ENCODE measurements around the gene MMP3.
A peak's percentile ranks its signal among the peaks of the same experiment; 100 is the strongest.

MMP3 gene

GRCh38 chr11:102809971-102810370, 33.4 kb downstream of the MMP3 start:
- no peak overlapping the region for H2BK12ac ChIP-seq (ENCODE audit: low read length)
- no peak overlapping the region for H3K4ac ChIP-seq (ENCODE audit: low read length)
- H2BK15ac ChIP-seq (ENCODE audit: low read length) = no peak overlapping the region
- H4K8ac ChIP-seq (ENCODE audit: low read depth, low read length) = no peak overlapping the region
- no peaks in the 10 kb centered on the region for H3K9me3 ChIP-seq (replicated peaks in 1 of 2; ENCODE audit: control insufficient read depth in 2 of 2, insufficient read depth in 1 of 2, low read depth in 1 of 2, low read length in 2 of 2)
- no peak overlapping the region for H2AK5ac ChIP-seq (ENCODE audit: low read depth, low read length)
- no peaks in the 10 kb centered on the region for H3K27me3 ChIP-seq (ENCODE audit: control insufficient read depth in 3 of 3, insufficient read depth in 3 of 3, low read depth in 1 of 3, low read length in 3 of 3)
- no peaks in the 10 kb centered on the region for H3K79me1 ChIP-seq (ENCODE audit: low read depth, low read length)
- H3K9ac ChIP-seq (ENCODE audit: low read depth, low read length, poor library complexity) = no peak overlapping the region
- no peak overlapping the region for H2AFZ ChIP-seq (ENCODE audit: low read length)
- no CpG with 5 or more reads among the region's 2 CpGs for WGBS, 2 donors (ENCODE audit: extremely low coverage in 2 of 2, insufficient read length in 2 of 2, insufficient replicate concordance in 1 of 2)
- H3K14ac ChIP-seq (ENCODE audit: low read length) = no peak overlapping the region
- H3K36me3 ChIP-seq (replicated peaks in 1 of 2; ENCODE audit: control insufficient read depth in 2 of 2, insufficient read depth in 2 of 2, low read length in 2 of 2) = no peaks in the 10 kb centered on the region
- H3K27ac ChIP-seq (replicated peaks; ENCODE audit: low read length) = no peak overlapping the region
- H4K91ac ChIP-seq (ENCODE audit: low read depth, low read length, poor library complexity) = no peak overlapping the region
- no peaks in the 10 kb centered on the region for H3K4me1 ChIP-seq (ENCODE audit: control insufficient read depth in 2 of 2, insufficient read depth in 1 of 2, low read depth in 1 of 2, low read length in 2 of 2)
- no peak for DNase-seq (ENCODE audit: low spot score)
- no peak overlapping the region for H3K4me2 ChIP-seq (ENCODE audit: insufficient read depth, low read length, poor library complexity, severe bottlenecking)
- H3K23ac ChIP-seq (ENCODE audit: low read depth, low read length, poor library complexity) = no peak overlapping the region
- no peak overlapping the region for H3K4me3 ChIP-seq (ENCODE audit: low read length in 2 of 2)
- H2BK5ac ChIP-seq (ENCODE audit: low read length) = no peak overlapping the region
- no peak overlapping the region for H2BK120ac ChIP-seq (ENCODE audit: low read depth, low read length)
- H3K18ac ChIP-seq (ENCODE audit: low read length) = no peak overlapping the region

GRCh38 chr11:102807921-102808320, 35.5 kb downstream of the MMP3 start:
- no peak overlapping the region for H3K9ac ChIP-seq (ENCODE audit: low read depth, low read length, poor library complexity)
- no peak overlapping the region for H2AK5ac ChIP-seq (ENCODE audit: low read depth, low read length)
- H3K79me1 ChIP-seq (ENCODE audit: low read depth, low read length) = no peaks in the 10 kb centered on the region
- no peak overlapping the region for H2BK15ac ChIP-seq (ENCODE audit: low read length)
- DNase-seq (ENCODE audit: low spot score) = no peak
- no peaks in the 10 kb centered on the region for H3K36me3 ChIP-seq (replicated peaks in 1 of 2; ENCODE audit: control insufficient read depth in 2 of 2, insufficient read depth in 2 of 2, low read length in 2 of 2)
- H3K18ac ChIP-seq (ENCODE audit: low read length) = no peak overlapping the region
- no peaks in the 10 kb centered on the region for H3K9me3 ChIP-seq (replicated peaks in 1 of 2; ENCODE audit: control insufficient read depth in 2 of 2, insufficient read depth in 1 of 2, low read depth in 1 of 2, low read length in 2 of 2)
- WGBS, 2 donors (ENCODE audit: extremely low coverage in 2 of 2, insufficient read length in 2 of 2, insufficient replicate concordance in 1 of 2) = no CpG with 5 or more reads among the region's 19 CpGs
- peak overlapping the region; percentile 59 for H2AFZ ChIP-seq (ENCODE audit: low read length)
- H3K14ac ChIP-seq (ENCODE audit: low read length) = no peak overlapping the region
- H3K4me2 ChIP-seq (ENCODE audit: insufficient read depth, low read length, poor library complexity, severe bottlenecking) = no peak overlapping the region
- no peak overlapping the region for H3K4ac ChIP-seq (ENCODE audit: low read length)
- no peak overlapping the region for H3K27ac ChIP-seq (replicated peaks; ENCODE audit: low read length)
- no peak overlapping the region for H4K91ac ChIP-seq (ENCODE audit: low read depth, low read length, poor library complexity)
- H2BK12ac ChIP-seq (ENCODE audit: low read length) = no peak overlapping the region
- H3K4me3 ChIP-seq (ENCODE audit: low read length in 2 of 2) = no peak overlapping the region
- no peaks in the 10 kb centered on the region for H3K4me1 ChIP-seq (ENCODE audit: control insufficient read depth in 2 of 2, insufficient read depth in 1 of 2, low read depth in 1 of 2, low read length in 2 of 2)
- H2BK5ac ChIP-seq (ENCODE audit: low read length) = no peak overlapping the region
- no peaks in the 10 kb centered on the region for H3K27me3 ChIP-seq (ENCODE audit: control insufficient read depth in 3 of 3, insufficient read depth in 3 of 3, low read depth in 1 of 3, low read length in 3 of 3)
- H2BK120ac ChIP-seq (ENCODE audit: low read depth, low read length) = no peak overlapping the region
- H4K8ac ChIP-seq (ENCODE audit: low read depth, low read length) = no peak overlapping the region
- no peak overlapping the region for H3K23ac ChIP-seq (ENCODE audit: low read depth, low read length, poor library complexity)

- H3K18ac ChIP-seq (ENCODE audit: low read length) = no peak overlapping the region
Measured at GRCh38 chr11:102806296-102806695, 37.1 kb downstream of the MMP3 start.

GRCh38 chr11:102802341-102802740, 41.1 kb downstream of the MMP3 start:
- Histone ChIP-seq H2AFZ (ENCODE audit: low read length) (no peak overlapping the region), H3K4me2 (ENCODE audit: insufficient read depth, low read length, poor library complexity, severe bottlenecking) (no peak overlapping the region), H3K23ac (ENCODE audit: low read depth, low read length, poor library complexity) (no peak overlapping the region), H3K4me3 (ENCODE audit: low read length in 2 of 2) (no peak overlapping the region), H3K27ac (replicated peaks; ENCODE audit: low read length) (no peak overlapping the region), H2BK120ac (ENCODE audit: low read depth, low read length) (no peak overlapping the region), H3K79me1 (ENCODE audit: low read depth, low read length) (peaks cover 2% of the 10 kb centered on the region), H2BK5ac (ENCODE audit: low read length) (no peak overlapping the region), H2BK12ac (ENCODE audit: low read length) (no peak overlapping the region), H3K36me3 (replicated peaks in 1 of 2; ENCODE audit: control insufficient read depth in 2 of 2, insufficient read depth in 2 of 2, low read length in 2 of 2) (no peaks in the 10 kb centered on the region), H4K8ac (ENCODE audit: low read depth, low read length) (no peak overlapping the region), H3K9me3 (replicated peaks in 1 of 2; ENCODE audit: control insufficient read depth in 2 of 2, insufficient read depth in 1 of 2, low read depth in 1 of 2, low read length in 2 of 2) (no peaks in the 10 kb centered on the region), H2BK15ac (ENCODE audit: low read length) (no peak overlapping the region), H2AK5ac (ENCODE audit: low read depth, low read length) (no peak overlapping the region), H3K9ac (ENCODE audit: low read depth, low read length, poor library complexity) (no peak overlapping the region), H3K18ac (ENCODE audit: low read length) (no peak overlapping the region), H3K4me1 (ENCODE audit: control insufficient read depth in 2 of 2, insufficient read depth in 1 of 2, low read depth in 1 of 2, low read length in 2 of 2) (no peaks in the 10 kb centered on the region), H3K4ac (ENCODE audit: low read length) (no peak overlapping the region), H4K91ac (ENCODE audit: low read depth, low read length, poor library complexity) (no peak overlapping the region), H3K14ac (ENCODE audit: low read length) (no peak overlapping the region), H3K27me3 (ENCODE audit: control insufficient read depth in 3 of 3, insufficient read depth in 3 of 3, low read depth in 1 of 3, low read length in 3 of 3) (no peaks in the 10 kb centered on the region)
- DNase-seq (ENCODE audit: low spot score) = no peak
- WGBS, 2 donors (ENCODE audit: extremely low coverage in 2 of 2, insufficient read length in 2 of 2, insufficient replicate concordance in 1 of 2) = no CpG with 5 or more reads among the region's 2 CpGs

More at GRCh38 chr11:102806296-102806695, 37.1 kb downstream of the MMP3 start:
- Histone ChIP-seq H3K23ac (ENCODE audit: low read depth, low read length, poor library complexity) (no peak overlapping the region), H3K27me3 (ENCODE audit: control insufficient read depth in 3 of 3, insufficient read depth in 3 of 3, low read depth in 1 of 3, low read length in 3 of 3) (no peaks in the 10 kb centered on the region), H3K9me3 (replicated peaks in 1 of 2; ENCODE audit: control insufficient read depth in 2 of 2, insufficient read depth in 1 of 2, low read depth in 1 of 2, low read length in 2 of 2) (no peaks in the 10 kb centered on the region), H2BK5ac (ENCODE audit: low read length) (no peak overlapping the region), H3K4me2 (ENCODE audit: insufficient read depth, low read length, poor library complexity, severe bottlenecking) (no peak overlapping the region), H4K8ac (ENCODE audit: low read depth, low read length) (no peak overlapping the region), H3K36me3 (replicated peaks in 1 of 2; ENCODE audit: control insufficient read depth in 2 of 2, insufficient read depth in 2 of 2, low read length in 2 of 2) (no peaks in the 10 kb centered on the region), H3K27ac (replicated peaks; ENCODE audit: low read length) (no peak overlapping the region), H4K91ac (ENCODE audit: low read depth, low read length, poor library complexity) (no peak overlapping the region), H3K9ac (ENCODE audit: low read depth, low read length, poor library complexity) (no peak overlapping the region), H2AK5ac (ENCODE audit: low read depth, low read length) (no peak overlapping the region), H3K4ac (ENCODE audit: low read length) (no peak overlapping the region), H3K14ac (ENCODE audit: low read length) (no peak overlapping the region), H3K79me1 (ENCODE audit: low read depth, low read length) (no peaks in the 10 kb centered on the region), H2BK15ac (ENCODE audit: low read length) (no peak overlapping the region), H2BK12ac (ENCODE audit: low read length) (no peak overlapping the region), H3K4me3 (ENCODE audit: low read length in 2 of 2) (no peak overlapping the region), H3K4me1 (ENCODE audit: control insufficient read depth in 2 of 2, insufficient read depth in 1 of 2, low read depth in 1 of 2, low read length in 2 of 2) (no peaks in the 10 kb centered on the region), H2AFZ (ENCODE audit: low read length) (no peak overlapping the region), H2BK120ac (ENCODE audit: low read depth, low read length) (no peak overlapping the region)
- DNase-seq (ENCODE audit: low spot score) = no peak
- WGBS, 2 donors (ENCODE audit: extremely low coverage in 2 of 2, insufficient read length in 2 of 2, insufficient replicate concordance in 1 of 2) = no CpG with 5 or more reads among the region's 3 CpGs

Data from neuronal stem cell (in vitro differentiated cells).